GM19023 (cell line): ENCODE measurements around the gene KCTD11.
A peak's percentile ranks its signal among the peaks of the same experiment; 100 is the strongest.
"Not testable (repeated sequence)": the region's sequence is repeated elsewhere in the genome, so short reads cannot be mapped to it uniquely, and the experiment has no call there.

Experiments
- ATAC-seq: cut with Tn5 transposase; IDR thresholded peaks from one replicate; pipeline ENCODE4 v1.9.1; 2021; ENCODE audit warnings: mild to moderate bottlenecking, moderate library complexity; ENCODE audit not compliant: unreplicated experiment

KCTD11 gene

DNA sequence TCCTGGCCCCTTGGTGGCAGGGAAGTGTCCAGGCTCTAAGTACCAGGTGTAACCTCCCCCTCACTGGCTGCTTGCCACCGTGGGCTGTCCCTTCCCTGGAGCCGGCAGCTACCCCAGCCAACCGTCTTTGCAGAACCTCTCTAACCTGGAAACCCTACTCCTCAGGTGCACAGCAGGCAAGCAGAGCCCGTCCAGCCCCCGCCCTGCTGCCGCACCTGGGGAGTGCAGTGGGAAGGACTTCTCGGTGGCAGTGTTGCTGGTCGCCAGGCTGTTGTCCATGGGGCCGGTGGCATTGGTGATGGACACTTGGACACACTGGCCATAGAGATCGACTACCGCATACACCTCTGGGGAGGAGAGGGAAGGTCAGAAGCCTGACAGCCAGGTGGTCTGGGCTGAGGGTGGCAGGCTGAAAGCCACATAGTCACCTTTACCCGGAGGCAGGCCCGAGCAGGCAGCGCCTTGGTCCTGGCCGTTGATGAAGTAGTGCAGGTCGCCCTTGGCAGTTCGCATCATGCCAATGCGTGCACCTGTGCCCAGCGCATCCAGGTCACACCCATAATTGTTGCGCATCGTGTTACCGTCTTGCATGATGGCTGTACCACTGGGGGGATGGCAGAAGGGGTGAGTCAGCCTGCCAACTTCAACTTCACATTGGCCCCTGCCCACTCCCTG, 29.3 kb upstream of the KCTD11 start:
- ATAC-seq, result no peak

GRCh38 chr17:7323731-7324437, 28.1 kb upstream of the KCTD11 start:
- no peak for ATAC-seq

DNA sequence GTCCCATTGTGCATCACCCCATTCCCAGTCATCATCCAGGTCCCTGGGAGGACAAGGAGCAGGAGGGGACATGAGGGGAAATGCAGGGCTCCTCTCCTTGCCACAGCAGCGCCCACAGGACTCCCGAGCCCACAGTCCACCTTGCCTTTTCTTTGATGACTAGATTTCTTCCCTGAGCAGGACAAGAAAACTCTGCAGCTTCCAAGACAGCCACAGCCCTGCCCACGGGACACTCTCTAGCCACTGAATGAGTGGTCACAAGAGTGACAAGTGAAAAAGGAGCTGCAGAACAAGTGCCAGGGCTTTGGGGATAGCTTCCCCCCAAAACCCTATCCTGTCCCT, 27.6 kb upstream of the KCTD11 start:
- no peak for ATAC-seq

GRCh38 chr17:7325031-7325528, 26.9 kb upstream of the KCTD11 start:
- ATAC-seq, result no peak

DNA sequence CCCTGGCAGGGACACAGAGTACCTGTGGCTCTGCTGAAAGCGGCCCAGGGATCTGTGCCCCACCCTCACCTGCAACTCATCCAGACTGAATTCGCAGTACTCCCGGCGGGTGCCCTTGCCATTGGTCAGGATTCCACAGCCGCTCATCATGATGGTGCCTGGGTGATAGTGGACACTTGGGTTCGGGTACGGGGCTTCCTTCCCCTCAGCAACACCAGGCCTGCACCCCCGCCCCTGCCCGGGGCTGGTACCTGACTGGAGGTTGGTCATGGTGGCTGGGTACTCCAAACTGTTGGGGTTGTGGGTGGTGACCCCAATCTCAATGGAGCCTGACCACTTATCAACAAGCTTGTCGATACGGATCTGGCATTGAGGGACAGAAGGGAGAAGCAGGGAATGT, 25.8 kb upstream of the KCTD11 start:
- no peak for ATAC-seq

- ATAC-seq, result no peak
These were observed 24.9 kb upstream of the KCTD11 start for GRCh38 chr17:7327056-7327455.

- ATAC-seq, result no peak
These were observed 24.5 kb upstream of the KCTD11 start for GRCh38 chr17:7327501-7327900.

GRCh38 chr17:7328009-7328408, 24.0 kb upstream of the KCTD11 start:
- ATAC-seq, result no peak

DNA sequence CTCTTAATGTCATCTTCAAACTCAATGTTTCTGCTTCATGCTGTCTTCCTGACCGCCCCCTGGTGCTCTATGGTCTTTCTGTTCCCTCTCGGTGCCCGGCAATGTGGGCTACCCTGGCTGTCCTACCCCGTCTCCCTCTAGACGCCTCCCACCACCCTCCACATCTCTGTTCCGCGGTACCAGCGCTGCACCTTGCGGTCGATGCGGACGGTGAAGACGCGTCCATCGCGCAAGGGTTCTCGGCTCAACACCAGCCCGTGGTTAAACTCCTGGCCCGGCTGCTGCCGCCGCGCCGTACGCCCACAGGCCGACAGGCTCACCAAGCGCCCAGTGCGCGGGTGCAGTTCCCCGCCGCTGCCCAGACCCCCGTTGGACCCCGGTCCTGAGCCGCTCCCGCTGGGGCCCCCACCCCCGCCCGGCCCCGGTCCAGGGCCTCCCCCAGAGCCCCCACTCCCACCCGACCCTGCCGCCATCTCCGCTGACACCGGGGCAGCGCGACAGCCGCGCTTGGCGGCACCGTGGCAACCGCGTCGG, 23.1 kb upstream of the KCTD11 start, which contains the start of gene NEURL4:
TSS of gene NEURL4 (minus strand) at position 496 of the 534 bp plus-strand sequence. CDS start at position 473, 23 bp downstream.
- ATAC-seq, result peak; percentile 5

DNA sequence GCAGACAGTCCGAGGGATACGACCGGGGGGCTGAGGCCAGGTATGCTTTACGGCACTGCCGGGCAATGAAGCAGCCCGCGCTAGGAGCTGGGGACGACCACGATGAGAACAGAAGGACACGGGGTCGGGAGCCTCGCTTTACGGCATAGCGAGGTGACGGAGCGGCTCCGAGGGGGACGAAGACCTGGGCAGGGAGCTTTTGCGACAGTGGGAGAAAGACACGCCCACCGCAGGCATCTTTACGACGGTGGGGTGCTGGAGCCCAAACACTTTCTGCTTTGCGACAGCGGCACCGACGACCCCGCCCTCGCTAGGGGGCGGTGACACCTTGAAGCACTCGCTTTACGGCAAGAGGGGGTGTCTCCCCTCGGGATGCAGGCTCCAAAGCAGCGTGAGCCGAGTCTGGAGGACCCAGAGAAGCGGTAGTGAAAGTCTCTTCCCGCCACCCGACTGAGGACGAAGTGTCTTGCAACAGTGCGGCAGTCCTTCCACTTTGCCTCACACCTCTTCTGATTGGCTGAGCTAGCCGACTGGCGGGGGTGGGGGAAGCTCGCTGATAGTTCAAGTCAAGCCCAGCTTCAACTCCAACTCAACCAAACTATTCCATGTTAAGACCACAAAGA, 22.5 kb upstream of the KCTD11 start:
- ATAC-seq, result peak; percentile 51

- peak; percentile 52 for ATAC-seq
These were observed 21.8 kb upstream of the KCTD11 start for GRCh38 chr17:7329997-7330637.

DNA sequence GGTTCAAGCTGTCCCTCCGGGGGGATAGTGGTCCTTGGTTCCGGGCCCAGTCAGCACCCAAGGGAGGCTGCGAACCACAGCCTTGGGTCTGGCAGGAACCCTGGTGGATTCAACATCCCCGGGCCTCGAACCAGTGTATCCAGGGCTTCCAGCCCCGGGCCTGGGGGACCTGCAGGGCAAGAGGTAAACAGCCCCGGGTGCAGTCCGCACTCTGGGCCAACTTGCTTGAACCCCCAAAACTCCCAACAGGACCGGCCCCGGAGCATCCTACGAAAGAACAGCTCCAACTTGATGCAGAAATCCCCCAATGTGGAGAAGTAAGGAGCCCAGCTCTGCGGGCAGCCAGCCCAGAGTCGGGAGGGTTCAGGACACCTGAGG, 21.3 kb upstream of the KCTD11 start:
- no peak for ATAC-seq

GRCh38 chr17:7332111-7332510, 19.9 kb upstream of the KCTD11 start:
- no peak for ATAC-seq

DNA sequence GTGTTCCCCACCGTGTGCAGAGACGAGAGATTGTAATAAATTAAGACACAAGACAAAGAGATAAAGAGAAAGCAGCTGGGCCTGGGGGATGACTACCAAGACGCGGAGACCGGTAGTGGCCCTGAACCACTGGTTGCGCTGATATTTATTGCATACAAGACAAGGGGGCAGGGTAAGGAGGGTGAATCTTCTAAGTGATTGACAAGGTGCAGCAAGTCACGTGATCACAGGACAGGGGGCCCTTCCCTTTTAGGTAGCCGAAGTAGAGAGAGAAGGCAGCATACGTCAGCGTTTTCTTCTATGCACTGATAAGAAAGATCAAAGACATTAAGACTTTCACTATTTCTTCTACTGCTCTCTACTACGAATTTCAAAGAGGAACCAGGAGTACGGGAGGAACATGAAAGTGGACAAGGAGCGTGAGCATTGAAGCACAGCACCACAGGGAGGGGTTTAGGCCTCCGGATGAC, 19.3 kb upstream of the KCTD11 start:
- ATAC-seq, result not testable (repeated sequence)

- no peak for ATAC-seq
These were observed 16.9 kb upstream of the KCTD11 start for GRCh38 chr17:7334938-7335538.

- not testable (repeated sequence) for ATAC-seq
These were observed 16.2 kb upstream of the KCTD11 start for GRCh38 chr17:7335765-7336164.

DNA sequence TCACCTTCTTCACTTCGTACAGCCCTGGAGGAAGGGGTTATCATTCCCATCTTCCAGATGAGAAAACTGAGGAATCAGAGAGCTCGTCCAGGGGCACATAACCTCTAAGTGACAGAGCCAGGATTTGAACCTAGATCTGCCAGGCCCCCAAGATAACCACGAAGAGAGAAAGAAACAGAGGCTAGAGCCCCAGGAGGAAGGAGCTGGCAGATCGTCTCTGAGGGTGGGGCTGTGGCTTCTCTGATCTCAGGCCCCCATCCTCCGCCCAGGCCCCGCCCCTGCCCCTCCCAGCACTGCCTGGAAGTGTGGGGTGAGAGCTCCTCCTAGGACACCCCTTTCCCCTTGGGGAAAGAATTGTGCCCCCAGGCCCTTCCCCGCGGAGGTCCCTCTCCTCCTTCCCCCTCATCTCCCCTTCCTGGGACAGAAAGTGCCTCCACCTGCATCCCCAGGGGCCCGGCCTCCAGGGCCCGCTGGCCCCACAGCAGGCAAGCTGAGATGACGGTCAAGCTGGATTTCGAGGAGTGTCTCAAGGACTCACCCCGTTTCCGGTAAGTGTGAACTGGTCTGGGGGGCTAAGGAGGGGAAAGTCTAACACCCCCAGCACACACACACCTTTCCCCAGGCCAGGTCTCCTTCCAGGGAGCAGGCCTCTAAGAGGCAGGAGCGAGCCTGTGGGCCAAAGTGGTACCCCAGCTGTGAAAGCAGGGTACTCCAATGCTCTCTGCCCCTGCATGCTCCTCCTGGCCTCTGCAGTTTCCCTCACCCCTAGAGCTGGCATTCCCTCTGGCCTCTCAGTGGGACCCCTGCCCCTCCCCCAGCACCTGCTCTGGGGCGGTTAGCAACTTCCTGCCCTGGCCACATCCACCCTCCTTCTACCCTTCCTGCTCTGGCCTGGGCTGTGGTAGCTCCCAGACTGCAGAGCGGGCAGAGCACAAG, 15.5 kb upstream of the KCTD11 start, which contains the start of gene ACAP1:
TSS of gene ACAP1 (plus strand) at position 290 of the 936 bp plus-strand sequence. CDS start at position 496, 206 bp downstream.
- ATAC-seq, result peak; percentile 72

DNA sequence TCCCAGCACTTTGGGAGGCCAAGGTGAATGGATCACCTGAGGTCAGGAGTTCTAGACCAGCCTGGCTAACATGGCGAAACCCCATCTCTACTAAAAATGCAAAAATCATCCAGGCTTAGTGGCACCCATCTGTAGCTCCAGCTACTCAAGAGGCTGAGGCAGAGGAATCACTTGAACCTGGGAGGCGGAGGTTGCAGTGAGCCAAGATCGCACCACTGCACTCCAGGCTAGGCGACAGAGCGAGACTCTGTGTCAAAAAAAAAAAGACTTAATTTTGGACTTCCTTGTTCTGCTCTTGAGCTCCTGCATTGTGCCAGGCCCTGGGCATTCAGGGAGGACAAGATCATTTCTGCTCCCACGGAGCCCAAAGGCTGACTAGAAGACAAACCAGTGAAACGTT, 14.4 kb upstream of the KCTD11 start:
- not testable (repeated sequence) for ATAC-seq

DNA sequence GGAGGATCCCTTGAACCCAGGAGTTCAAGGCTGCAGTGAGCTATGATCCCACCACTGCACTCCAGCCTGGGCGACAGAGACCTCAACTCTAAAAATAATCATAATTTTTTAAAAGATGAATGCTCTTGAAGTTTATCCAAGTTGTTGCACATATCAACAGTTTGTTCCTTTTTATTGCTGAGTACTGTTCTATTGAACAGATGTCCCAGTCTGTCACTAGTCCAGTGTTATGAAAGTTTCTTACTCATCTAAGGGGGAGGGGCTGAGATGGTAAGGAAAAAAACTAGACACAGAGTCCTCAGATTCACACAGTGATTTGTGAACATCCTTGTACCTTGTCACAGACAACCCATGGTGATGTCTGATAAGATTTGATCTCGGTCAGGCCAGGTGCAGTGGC, 11.8 kb upstream of the KCTD11 start:
- no peak for ATAC-seq
